OCI-LY7 (cell line): ENCODE results near the gene USH2A. TPM values are rescaled to one million over a fixed set of nuclear protein-coding genes. Genes with fewer than 3 reads are reported as not detected.

Experiments used
- BruUV-seq: library from RNA; stranded (reverse); fragments of 400-500 nt; replicated peaks from 2 replicates; lab custom pipeline; 2021; lab: Mats Ljungman, UMichigan
- CTCF ChIA-PET: fragments of 300-600 bp; sonication (Branson Sonifier 250); formaldehyde crosslinking; loops from one replicate; lab custom pipeline; 2022; ENCODE audit warnings: antibody characterized with exemption; ENCODE audit not compliant: unreplicated experiment; lab: Charles Lee
- POLR2A ChIA-PET: fragments of 300-600 bp; sonication (Branson Sonifier 250); formaldehyde crosslinking; loops from one replicate; lab custom pipeline; 2022; ENCODE audit warnings: antibody characterized with exemption; lab: Charles Lee
- DNase-seq: peaks from one replicate; pipeline ENCODE4 v3.0.0-alpha.2; 2015; ENCODE audit warnings: low spot score
- H2AFZ ChIP-seq: fragments of 200-600 bp; sonication (generic), shearing (Covaris generic); 2 replicates; pipeline ENCODE4 v1.6.1; 2014; ENCODE audit warnings: mild to moderate bottlenecking, antibody characterized with exemption, low read length, moderate library complexity
- H3K27ac ChIP-seq: fragments of 200-600 bp; sonication (generic); 2 replicates; pipeline ENCODE4 v1.5.1; 2014; ENCODE audit warnings: mixed run types, low read depth, mild to moderate bottlenecking, moderate library complexity, low read length, inconsistent platforms; ENCODE audit not compliant: poor library complexity, severe bottlenecking
- H3K36me3 ChIP-seq: fragments of 200-600 bp; sonication (generic); 2 replicates; pipeline ENCODE4 v1.6.1; 2014; ENCODE audit warnings: mild to moderate bottlenecking, antibody characterized with exemption, low read length, moderate library complexity, mixed read lengths; ENCODE audit not compliant: insufficient read depth
- H3K4me1 ChIP-seq: fragments of 200-600 bp; sonication (generic); 2 replicates; pipeline ENCODE4 v1.5.1; 2014; ENCODE audit warnings: mild to moderate bottlenecking, low read length; ENCODE audit not compliant: insufficient read depth, poor library complexity, severe bottlenecking
- H3K4me2 ChIP-seq: fragments of 200-600 bp; sonication (generic); 2 replicates; pipeline ENCODE4 v1.6.1; 2014; ENCODE audit warnings: mild to moderate bottlenecking, low read length
- H3K4me3 ChIP-seq: fragments of 200-600 bp; sonication (generic); 2 replicates; pipeline ENCODE4 v1.5.1; 2014; ENCODE audit warnings: mild to moderate bottlenecking, low read depth, low read length; ENCODE audit not compliant: poor library complexity, severe bottlenecking
- H3K79me2 ChIP-seq: fragments of 200-600 bp; sonication (generic); 2 replicates; pipeline ENCODE4 v1.6.1; 2016; ENCODE audit warnings: low read depth, mild to moderate bottlenecking, low read length, moderate library complexity, mixed read lengths; ENCODE audit not compliant: insufficient read depth
- H3K9me2 ChIP-seq: fragments of 200-600 bp; sonication (generic); 2 replicates; pipeline ENCODE4 v1.6.1; 2016; ENCODE audit warnings: mild to moderate bottlenecking, low read length, mixed read lengths; ENCODE audit not compliant: insufficient read depth
- H3K9me3 ChIP-seq: fragments of 200-600 bp; sonication (generic); 2 replicates; pipeline ENCODE4 v1.6.1; 2014; ENCODE audit warnings: mild to moderate bottlenecking, mixed run types, low read length, mixed read lengths
- H4K20me1 ChIP-seq: fragments of 200-600 bp; sonication (generic); 2 replicates; pipeline ENCODE4 v1.6.1; 2014; ENCODE audit warnings: mild to moderate bottlenecking, antibody characterized with exemption, low read length, moderate library complexity, mixed read lengths; ENCODE audit not compliant: insufficient read depth
- CTCF ChIP-seq: fragments of 200-600 bp; sonication (generic); conservative IDR thresholded peaks from 2 replicates; pipeline ENCODE4 v1.5.1; 2014; ENCODE audit warnings: mild to moderate bottlenecking, antibody characterized with exemption, low read length, moderate library complexity, mixed read lengths
- EZH2phosphoT487 ChIP-seq: fragments of 200-600 bp; sonication (generic); IDR thresholded peaks from 2 replicates; pipeline ENCODE4 v1.6.1; 2018; ENCODE audit warnings: low read depth, borderline replicate concordance, mild to moderate bottlenecking, mixed run types, antibody characterized with exemption, low read length, moderate library complexity, mixed read lengths
- intact Hi-C: fragments of 100-400 bp; cut with micrococcal nuclease; formaldehyde crosslinking; loops from one replicate; pipeline ENCODE4 v1.10.0; 2022; ENCODE audit not compliant: unreplicated experiment
- total RNA-seq, 2 experiments: library from RNA; depleted of rRNA in 1 of 2; stranded (reverse); fragments of >200 nt in 1 of 2; shearing (Covaris generic) in 1 of 2; gene quantifications; 2 replicates each; pipeline ENCODE4 v1.2.3, GENCODE V29; 2014 to 2022

Gene USH2A
- total RNA-seq, 2 experiments from 2014 or later = not detected

- CTCF ChIA-PET = no interaction called here
Observed at GRCh38 chr1:216456682-216457081, 33.4 kb upstream of the USH2A start.

GRCh38 chr1:216453777-216454176, 30.5 kb upstream of the USH2A start:
- no peaks in the 10 kb centered on the region for H3K4me1 ChIP-seq
- POLR2A ChIA-PET = no interaction called here
- no peak overlapping the region for H2AFZ ChIP-seq
- no peaks in the 10 kb centered on the region for H3K9me2 ChIP-seq
- H3K79me2 ChIP-seq = no peaks in the 10 kb centered on the region
- TF ChIP-seq CTCF (no peak), EZH2phosphoT487 (no peak)
- no peaks in the 10 kb centered on the region for H3K9me3 ChIP-seq
- intact Hi-C loops = no loop called here
- no TSS peak for BruUV-seq
- DNase-seq = no peak
- no peak overlapping the region for H3K4me3 ChIP-seq
- CTCF ChIA-PET = no interaction called here
- H3K27ac ChIP-seq = no peak overlapping the region
- H3K4me2 ChIP-seq = no peak overlapping the region
- H3K36me3 ChIP-seq = no peaks in the 10 kb centered on the region
- H4K20me1 ChIP-seq = no peaks in the 10 kb centered on the region

More at GRCh38 chr1:216456682-216457081, 33.4 kb upstream of the USH2A start:
- POLR2A ChIA-PET = no interaction called here
- H3K4me3 ChIP-seq = no peak overlapping the region
- H3K9me3 ChIP-seq = no peaks in the 10 kb centered on the region
- DNase-seq = no peak
- H3K79me2 ChIP-seq = no peaks in the 10 kb centered on the region
- H4K20me1 ChIP-seq = no peaks in the 10 kb centered on the region
- H2AFZ ChIP-seq = no peak overlapping the region
- BruUV-seq = no TSS peak
- intact Hi-C loops = no loop called here
- TF ChIP-seq CTCF = no peak
- no peak for TF ChIP-seq EZH2phosphoT487
- H3K4me1 ChIP-seq = no peaks in the 10 kb centered on the region
- no peak overlapping the region for H3K27ac ChIP-seq
- no peak overlapping the region for H3K4me2 ChIP-seq
- no peaks in the 10 kb centered on the region for H3K36me3 ChIP-seq
- H3K9me2 ChIP-seq = no peaks in the 10 kb centered on the region

- intact Hi-C loops = no loop called here
- Histone ChIP-seq H3K9me3 (no peaks in the 10 kb centered on the region), H3K79me2 (no peaks in the 10 kb centered on the region), H2AFZ (no peak overlapping the region), H4K20me1 (no peaks in the 10 kb centered on the region), H3K4me2 (no peak overlapping the region), H3K36me3 (no peaks in the 10 kb centered on the region), H3K9me2 (no peaks in the 10 kb centered on the region), H3K4me3 (no peak overlapping the region), H3K27ac (no peak overlapping the region), H3K4me1 (no peaks in the 10 kb centered on the region)
- no peak for TF ChIP-seq CTCF
- TF ChIP-seq EZH2phosphoT487 = no peak
- CTCF ChIA-PET = no interaction called here
- BruUV-seq = no TSS peak
- no peak for DNase-seq
- POLR2A ChIA-PET = no interaction called here
Observed at GRCh38 chr1:216450227-216450626, 27.0 kb upstream of the USH2A start.
